Tongue (tissue), 2 donors: Measurements from ENCODE around the gene ELFN1. TPM values are rescaled to one million over a fixed set of nuclear protein-coding genes. Genes with fewer than 3 reads are reported as not detected.
A peak's percentile ranks its signal among the peaks of the same experiment; 100 is the strongest.

Experiments
- DNase-seq: peaks from one replicate; pipeline ENCODE4 v3.0.0-alpha.2; 2015
- total RNA-seq: library from RNA; depleted of rRNA; stranded (reverse); fragments of >200 nt; gene quantifications from one replicate; pipeline ENCODE4 v1.2.3, GENCODE V29; 2014

ELFN1 gene
- total RNA-seq, 1 donor from 2014 or later: 4.3 TPM

DNA sequence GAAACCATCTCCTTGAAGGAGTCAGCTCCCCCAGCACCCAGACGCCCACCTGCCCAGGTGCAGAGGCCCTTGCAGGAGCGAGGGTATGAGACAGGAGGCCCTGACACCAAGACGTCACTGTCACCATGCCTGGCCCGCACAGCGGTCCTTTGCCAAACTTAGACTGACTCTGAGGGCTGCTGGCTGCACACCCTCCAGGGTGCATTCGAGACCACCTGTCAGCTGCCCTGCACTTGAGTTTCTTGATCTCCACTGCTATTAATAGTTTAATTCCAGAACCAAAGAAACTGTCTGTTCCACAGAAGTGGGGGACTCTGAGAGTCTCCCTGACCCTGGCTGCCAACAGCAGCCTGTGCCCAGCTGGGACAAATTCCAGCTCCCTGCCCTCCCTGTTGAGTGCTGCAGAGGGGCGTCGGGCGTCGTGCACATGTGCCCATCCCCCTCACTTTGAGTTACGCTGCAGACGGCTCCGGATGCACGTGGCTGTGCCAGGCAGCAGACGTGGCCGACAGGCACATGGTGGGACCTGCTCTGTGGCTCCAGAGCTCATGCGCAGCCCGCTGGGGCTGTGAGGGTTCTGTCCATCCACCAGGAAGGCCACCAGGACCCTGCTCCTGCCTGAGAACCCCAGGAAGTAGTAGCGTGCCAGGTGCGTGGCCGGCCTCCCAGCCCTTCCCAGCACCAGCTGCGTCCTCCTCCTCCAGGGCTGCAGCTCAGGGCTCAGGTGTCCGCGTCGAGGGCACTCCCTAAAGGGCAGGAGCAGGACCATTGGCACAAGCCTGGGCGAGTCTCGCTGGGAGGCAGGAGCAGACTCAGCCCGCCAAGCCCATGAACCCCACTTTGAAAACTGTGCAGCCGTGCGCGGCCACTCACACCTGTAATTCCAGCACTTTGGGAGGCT lies 24.8 kb downstream of the ELFN1 start:
- DNase-seq: peak; percentile 87

DNA sequence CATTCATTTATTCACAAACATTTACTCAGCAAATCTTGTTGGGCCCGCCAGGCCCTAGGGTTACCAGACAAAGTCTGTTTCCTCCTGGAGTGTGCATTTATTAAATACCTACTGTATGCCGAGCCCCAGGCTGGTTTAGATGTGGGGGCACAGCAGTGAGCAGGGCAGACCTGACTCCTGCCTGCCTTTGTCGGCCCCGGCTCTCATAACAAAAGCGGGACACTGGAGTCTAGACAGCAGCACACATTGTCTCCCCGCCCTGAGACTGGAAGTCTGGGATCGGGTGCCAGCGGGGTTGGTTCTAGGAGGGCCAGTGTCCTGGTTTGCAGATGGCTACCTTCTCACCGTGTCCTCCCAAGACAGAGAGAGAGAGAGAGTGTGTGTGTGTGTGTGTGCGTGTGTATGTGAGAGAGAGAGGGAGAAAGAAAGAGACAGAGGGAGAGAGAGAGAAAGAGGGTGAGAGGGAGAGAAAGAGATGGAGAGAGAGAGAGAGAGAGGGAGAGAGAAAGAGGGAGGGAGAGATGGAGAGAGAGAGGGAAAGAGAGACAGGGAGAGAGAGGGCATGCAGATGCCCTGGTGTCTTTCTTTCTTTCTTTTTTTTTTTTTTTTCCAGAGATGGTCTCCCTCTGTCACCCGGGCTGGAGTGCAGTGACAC lies 25.9 kb downstream of the ELFN1 start:
- no peak for DNase-seq

DNA sequence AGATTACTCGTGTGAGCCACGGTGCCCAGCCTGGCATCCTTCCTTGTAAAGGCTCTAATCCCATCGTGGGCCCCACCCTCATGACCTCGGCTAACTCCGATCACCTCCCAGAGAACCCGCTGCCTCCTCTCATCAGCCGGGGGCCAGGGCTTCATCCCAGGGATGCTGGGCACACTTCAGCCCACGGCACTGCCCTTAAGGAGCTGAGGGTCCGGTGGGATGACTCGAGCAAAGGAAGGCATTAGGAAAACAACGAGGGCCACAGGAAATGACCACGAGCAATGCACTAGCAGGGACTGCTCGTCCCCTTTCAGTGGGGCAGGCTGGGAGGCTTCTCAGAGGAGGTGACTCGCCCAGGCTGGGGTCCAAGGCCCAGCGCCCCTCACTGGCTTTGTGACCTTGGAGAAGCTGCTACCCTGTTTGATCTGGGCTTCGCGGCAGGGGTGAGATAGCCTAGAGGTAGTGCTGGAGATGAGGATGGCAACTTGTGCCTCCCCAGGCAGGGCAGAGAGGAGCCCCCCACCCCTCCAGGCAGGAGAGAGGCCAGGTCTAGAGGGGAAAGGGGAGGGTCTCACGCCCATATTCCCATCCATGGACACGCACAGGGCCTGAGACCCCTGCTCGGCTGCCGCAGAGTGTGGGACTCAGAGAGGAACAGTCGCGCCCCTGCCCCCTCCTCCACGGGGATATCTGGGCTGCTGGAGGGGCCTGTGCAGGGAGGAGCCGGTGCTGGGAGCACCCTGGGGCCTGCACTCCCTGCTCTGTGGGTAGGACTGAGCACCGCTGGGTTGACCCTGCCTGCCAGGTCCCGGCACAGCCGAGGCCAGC lies 26.8 kb downstream of the ELFN1 start:
- no peak for DNase-seq

DNA sequence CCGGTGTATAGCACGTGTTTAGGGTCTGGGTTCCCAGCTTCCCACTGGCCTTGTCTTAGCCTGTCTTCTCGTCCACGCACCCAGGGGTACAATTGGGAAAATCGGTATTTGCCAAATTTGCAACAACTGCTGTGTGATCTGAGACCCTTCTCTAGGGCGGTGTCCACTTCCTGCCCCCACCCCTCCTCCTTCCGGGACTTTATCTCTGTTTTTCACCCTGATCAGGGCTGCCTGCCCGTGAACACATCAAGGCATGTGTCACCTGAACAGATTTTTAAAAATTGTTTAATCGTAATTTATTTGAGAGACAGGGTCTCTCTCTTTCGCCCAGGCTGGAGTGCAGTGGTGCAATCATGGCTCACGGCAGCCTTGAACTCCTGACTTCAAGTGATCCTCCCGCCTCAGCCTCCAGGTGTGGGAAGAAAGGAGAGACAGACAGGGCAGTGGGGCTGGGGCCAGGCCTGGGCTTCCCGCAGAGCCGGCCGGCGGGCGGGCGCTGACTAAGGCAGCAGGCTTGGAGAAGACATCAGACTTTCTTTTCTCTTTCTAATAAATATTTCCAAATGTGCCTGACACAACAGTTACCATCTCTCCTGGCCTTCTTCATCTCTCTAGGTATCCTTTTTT lies 27.5 kb downstream of the ELFN1 start:
- DNase-seq: no peak

DNA sequence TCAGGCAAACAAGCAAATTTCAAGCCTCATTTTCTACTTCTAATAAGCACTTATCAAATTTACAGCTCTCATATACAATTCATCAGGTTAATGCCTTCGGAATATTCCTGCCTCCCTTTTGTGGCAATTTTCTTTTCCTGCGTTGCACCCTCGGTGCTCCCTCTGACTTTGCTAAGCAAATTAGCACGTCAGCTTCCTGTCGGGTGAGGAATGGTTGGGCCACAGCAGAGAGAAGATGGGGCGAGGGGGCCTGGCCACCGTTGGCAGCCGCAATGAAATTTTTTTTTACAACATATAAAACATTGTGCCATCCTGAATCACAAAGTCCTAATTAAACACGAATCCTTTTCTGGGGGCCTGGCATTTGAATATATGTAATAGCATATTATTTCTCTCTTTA lies 28.1 kb downstream of the ELFN1 start:
- DNase-seq: no peak

DNA sequence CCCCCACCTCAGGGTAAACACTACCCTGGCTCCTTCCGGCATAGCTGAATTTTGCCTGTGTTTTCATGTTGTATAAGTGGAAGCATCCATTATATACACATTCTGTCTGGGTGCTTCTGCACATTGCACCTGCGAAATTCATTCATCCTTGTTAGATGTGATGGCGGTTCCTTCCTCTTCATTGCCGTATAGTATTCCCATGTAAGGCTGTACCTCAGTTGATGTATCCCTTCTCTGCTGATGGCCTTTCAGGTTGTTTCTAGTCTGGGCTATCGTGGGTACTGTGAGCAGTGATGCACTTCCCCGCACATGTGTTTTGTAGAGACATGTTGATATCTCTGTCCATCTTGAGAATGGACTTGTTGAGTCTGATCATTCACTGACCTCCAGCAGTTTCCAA lies 28.9 kb downstream of the ELFN1 start:
- no peak for DNase-seq

DNA sequence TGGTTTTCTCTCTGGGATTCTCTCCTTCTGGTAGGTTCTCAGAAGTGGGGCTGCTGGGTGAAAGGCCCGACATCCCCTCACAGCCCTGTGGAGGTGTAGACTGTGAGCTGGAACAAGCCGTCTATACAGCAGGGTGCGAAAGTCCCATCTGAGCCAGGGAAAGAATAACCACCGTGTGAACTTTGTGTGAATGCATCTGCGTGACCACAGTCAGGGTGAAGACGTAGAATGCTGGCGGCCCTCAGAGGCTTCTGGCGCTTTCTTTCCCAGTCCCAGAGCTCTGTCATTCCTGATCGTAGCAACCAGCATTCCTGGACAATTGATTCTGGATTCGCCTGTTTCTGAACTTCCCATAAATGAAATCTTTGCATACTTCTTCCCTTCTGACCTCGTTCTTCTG lies 30.0 kb downstream of the ELFN1 start:
- no peak for DNase-seq

DNA sequence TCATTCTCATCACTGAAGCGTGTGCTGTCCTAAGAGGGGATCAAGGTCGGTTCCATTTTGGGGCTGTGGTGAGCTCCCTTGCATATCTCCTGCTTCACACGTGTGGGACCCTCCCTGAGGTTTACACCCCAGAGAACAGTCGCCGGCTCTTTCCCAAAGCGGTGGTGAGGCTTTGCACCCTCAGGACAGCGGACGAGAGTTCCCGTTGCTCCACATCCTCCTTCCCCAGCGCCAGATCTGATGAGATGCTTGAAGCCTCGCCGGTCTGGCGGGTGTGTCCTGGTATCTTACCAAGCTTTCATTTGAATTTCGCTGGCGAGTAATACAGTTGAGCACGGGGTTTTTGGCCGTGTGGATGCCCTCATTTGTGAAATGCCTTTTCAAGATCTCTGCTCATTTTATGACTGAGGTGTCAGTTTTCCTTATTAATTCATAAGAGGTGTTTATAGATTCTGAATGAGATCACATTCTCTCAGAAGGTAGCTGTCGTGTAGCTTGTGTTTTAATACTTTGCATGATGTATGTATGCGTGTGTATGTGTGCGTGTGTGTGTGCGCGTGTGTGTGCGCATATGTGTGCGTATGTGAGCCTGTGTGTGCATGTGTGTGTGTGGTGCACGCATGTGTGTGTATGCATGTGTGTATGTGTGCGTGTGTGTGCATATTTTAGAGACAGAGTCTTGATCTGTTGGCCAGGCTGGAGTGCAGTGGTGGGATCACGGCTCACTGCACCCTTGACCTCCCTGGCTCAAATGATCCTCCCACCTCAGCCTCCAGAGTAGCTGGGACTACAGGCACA lies 30.7 kb downstream of the ELFN1 start:
- no peak for DNase-seq

DNA sequence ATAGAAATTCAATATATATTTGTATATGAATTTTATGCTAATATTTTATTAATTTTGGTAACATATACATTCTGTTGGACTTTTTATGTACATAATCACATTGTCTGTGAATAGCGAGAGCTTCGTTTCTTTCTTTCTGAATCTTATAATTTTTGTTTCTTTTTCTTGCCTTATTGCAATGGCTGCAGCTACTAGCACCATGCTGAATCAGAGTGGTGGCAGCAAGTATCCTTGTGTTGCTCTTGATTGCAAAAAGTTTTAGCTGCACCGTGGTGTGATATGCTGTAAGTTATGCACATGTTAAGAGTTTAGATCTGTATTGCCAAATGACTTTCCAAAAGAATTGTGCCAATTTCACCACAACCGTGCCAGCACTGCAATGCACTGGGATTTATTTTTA lies 32.6 kb downstream of the ELFN1 start:
- DNase-seq: no peak

DNA sequence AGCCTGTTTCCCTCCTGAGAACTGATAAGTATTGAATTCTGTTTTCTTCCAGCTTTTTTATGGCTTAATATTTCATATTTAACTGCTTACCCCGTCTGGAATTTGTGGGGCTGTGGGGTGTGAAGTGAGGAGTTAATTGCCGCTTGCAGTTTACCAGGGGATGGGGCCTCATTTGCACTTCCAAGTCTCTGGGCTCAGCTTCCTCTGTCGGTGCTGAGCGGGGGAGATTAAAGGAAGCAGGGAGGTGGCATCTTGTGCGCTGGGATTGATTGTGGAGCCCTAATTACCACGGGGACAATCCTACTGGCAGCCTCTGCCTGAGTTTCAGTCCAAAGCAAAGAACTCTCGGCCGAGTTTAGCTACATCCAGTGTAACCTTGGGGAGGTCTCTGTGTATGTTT lies 33.4 kb downstream of the ELFN1 start:
- no peak for DNase-seq

DNA sequence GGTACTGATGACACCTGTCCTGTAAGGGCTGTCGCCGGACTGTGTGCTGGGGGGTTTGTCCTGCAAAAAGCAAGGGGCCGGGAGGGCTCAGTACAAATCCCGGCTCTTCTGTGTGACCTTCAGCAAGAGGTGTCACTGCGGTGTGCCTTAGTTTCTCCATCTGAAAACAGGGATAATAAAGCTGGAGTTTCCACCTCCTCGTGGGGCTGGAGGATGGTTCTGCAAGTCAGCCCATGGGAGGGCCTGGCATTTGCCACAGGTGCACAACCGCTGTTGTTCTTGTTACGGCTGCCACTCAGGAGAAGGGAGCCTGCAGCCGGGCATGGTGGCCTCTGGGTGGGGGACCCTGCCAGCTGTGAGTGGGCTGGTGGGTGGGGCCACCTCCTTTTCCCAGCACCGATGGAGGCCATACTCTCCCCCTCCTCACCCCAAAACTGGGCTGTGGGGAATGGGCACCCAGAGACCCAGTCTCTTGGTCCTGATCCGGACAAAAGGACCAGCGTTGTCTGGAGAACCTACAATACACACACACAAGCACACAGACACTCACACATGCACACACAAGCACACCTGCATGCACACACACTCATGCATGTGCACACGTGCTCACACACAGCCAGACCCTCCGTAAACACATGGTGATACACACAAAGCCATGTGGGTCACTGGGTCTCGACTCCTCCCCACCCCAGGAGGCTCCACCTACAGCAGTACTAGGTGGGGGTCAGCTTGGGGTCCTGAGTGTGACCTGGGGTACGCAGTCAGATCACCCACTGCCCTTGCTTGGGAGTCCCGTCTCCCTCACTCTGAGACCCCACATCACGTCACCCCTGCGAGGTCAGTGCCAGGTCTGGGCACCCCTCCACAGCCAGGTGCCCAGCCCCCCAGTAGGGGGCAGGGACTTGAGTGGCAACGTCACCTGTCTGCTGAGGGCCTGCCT lies 34.1 kb downstream of the ELFN1 start:
- no peak for DNase-seq

DNA sequence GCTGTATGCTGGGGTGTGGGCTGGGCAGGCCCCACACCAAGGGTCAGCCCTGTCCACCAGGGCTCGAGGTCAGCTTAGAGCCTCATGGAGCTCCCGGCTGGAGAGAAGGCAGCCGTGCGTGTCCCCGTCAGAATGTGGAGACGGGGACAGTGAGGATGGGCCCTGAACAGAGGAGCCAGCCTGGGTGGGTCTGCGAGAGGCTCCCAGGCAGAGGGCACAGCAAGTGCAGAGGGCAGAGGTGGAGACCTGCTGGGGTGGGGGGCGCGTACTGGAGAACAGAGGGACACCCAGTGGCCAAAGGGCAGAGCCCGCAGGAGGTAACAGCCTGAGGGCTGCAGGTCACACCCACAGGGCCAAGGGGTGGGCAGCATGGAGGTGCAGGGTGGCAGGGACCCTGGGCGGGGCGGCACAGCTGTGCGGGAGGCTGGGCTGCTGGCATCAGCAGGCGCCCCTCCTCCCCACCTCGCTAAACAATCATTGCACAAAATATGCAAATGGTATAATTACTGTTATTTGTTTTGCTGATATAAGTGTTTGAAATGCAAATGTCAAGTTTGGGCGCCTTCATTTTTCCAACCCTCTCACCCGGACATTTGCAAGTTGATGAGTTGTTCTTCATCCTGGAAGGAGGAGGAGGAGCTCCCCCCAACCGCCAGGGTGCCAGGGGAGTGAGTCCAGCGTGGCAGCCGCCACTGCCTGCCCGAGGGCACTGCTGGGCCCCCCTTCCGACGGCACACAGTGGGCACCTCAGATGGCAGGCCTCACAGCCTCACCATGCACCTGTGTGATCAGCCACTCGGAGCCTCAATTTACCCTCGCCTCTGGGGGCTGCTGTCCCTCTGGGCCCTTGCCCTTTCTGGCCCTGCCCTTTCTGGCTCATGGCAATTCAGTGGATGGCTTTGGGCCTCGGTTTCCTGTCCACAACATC lies 35.0 kb downstream of the ELFN1 start:
- no peak for DNase-seq

DNA sequence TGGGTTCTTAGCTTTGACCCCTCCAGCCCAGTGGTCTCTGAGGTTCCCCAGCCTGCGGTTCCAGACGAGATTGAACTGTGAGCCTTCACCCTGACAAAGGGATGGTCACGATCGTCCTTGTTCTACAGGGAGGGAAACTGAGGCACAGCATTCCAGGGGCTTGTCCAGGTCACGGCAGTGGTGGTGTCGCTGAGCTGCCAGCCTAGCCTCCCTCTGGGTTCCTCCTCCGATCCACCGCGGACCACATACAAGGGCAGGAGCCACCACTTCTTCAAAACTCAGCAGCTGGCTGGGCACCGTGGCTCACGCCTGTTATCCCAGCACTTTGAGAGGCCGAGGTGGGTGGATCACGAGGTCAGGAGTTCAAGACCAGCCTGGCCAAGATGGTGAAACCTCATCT lies 35.8 kb downstream of the ELFN1 start:
- DNase-seq: no peak

DNA sequence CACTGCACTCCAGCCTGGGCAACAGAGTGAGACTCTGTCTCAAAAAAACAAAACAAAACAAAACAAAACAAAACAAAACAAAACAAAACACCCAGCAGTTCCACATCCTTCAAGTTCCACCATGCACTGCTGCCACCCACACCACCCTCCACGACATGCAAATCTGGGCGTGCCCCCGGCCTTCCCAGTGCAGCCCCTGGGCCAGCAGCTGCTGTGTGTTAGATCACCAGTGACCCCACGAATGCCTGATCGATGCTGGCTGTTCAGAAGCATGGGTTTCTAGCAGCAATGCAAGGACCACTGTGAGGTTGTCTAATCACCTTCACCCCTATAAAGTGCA lies 36.3 kb downstream of the ELFN1 start:
- no peak for DNase-seq

DNA sequence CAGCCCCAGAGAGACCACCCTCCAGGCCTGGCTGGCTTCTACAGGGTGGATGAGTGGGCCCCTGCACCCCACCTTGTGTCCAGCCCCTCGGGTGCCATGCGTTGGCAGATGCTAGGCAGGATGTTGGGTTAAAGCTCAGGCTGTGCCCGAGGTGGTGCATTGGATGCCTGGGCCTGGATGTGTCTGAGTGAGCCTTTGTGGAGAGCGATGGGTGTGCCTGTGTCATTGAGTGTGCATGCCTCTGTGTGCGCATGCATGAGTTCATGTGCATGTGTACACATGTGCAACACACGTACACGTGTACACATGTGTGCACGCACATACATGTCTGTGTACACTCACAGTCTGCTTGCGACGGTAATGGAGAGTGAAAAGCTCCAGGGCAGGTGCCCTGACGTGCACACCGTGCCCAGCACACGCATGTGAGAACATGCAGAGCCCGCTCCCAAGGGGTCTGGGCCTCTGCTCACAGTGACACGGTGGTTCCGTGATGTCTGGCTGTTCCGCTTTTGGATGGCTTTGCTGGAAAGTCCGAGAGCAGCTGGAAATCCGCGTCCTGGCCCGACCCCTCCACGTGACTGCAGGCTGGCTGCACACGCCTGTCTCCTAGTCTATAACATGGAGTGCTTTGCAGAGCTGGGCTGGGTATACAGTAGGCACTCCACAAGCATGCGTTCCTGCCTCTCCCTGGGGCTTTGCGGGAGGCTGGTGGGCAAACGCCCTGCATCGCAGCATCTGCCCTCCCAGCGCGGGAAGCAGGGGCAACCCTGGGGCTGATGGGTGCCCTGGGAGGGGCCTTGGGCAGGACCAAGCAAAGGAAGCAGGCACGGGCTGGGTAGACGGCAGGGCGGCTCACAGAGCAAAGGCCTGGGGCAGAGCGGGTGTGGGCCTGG lies 36.9 kb downstream of the ELFN1 start:
- no peak for DNase-seq

DNA sequence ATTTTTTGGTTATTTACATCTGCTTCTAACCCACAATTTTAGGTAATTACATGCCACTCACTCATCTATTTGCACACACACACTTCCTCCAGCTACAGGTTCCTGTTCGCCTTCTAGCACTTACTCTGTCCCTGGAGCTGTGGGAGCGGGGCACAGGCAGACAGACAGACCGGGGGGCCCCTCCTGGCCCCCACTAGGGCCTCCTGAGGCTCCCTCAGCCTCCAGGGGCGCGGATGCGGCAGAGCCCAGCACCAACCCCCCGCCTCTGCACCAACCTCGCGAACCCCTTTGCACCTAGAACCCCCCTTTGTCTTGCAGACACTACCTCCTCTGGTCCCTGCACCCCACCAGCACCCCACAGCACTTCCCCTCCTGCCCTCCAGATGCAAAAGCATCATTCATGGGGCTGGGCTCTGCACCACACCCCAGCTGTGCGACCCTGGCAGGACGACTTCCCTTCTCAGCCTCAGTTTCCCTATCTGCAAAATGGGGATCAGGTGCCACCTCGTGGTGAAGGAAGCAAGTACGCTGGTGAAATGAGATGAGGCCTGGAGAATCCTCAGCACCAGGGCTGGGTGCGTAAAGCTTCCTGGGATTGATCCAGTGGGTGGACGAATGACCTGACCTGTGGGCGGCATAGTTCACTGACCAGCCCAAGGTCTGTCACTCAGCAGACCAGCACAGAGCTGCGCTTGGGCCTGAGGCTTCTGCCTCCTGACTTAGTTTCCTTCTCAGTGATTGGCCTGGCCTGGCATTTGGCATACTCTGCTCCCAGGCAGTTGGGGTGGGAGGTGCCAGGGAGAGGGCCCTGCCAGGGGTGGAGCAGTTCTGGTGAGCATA lies 37.9 kb downstream of the ELFN1 start:
- DNase-seq: no peak

DNA sequence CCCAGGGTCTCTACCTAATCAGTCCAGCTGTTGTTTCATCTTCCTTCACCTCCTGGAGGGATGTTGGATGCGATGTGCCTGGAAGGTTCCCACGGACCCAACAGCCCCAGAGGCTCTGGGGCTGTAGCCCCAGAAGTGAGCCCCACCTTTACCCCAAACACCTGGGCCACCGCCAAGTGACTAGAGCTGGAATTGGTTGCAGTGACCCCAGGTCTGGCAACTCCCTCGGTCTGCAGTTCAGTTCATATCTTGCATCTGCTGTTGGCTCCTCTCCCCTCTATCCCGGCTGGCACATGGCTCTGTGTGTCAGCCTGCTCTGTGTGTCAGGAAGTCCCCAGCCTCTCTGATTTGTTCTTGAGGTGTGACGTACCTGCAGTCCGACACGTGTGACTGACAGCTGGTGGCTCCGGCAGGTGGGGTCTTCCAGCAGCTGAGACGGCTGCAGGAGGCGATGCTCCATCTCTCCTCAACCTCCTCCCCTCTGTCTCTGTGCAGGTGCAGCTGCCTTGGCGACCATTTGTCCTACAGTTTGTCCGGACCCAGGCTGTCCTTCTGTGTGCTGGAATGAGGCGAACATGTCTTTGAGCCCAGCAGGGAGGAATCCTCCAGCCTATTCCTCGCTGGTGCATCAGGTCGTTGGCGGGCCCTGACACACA lies 38.6 kb downstream of the ELFN1 start:
- DNase-seq: no peak
